GM18508 (cell line): Measurements from ENCODE around the gene MICU1.
"Not testable (repeated sequence)": the region's sequence is repeated elsewhere in the genome, so short reads cannot be mapped to it uniquely, and the experiment has no call there.

Experiments
- ATAC-seq: cut with Tn5 transposase; IDR thresholded peaks from one replicate; pipeline ENCODE4 v1.9.1; 2021; ENCODE audit warnings: moderate number of reproducible peaks; ENCODE audit not compliant: insufficient read depth, unreplicated experiment

Gene MICU1

GRCh38 chr10:72567889-72568640, 57.8 kb downstream of the MICU1 start:
- no peak for ATAC-seq

GRCh38 chr10:72567421-72567820, 58.5 kb downstream of the MICU1 start:
- ATAC-seq, result no peak

- no peak for ATAC-seq
Measured at GRCh38 chr10:72564596-72564995, 61.3 kb downstream of the MICU1 start.

- ATAC-seq, result peak; percentile 57
Measured at GRCh38 chr10:72563327-72563932, 62.4 kb downstream of the MICU1 start.

- ATAC-seq, result no peak
Measured at GRCh38 chr10:72561745-72562166, 64.1 kb downstream of the MICU1 start.

GRCh38 chr10:72557362-72557761, 68.5 kb downstream of the MICU1 start:
- ATAC-seq, result no peak

GRCh38 chr10:72552857-72553256, 73.0 kb downstream of the MICU1 start:
- no peak for ATAC-seq

GRCh38 chr10:72550239-72550638, 75.6 kb downstream of the MICU1 start:
- ATAC-seq, result no peak

GRCh38 chr10:72545546-72545945, 80.3 kb downstream of the MICU1 start:
- no peak for ATAC-seq

- not testable (repeated sequence) for ATAC-seq
Measured at GRCh38 chr10:72543855-72544254, 82.0 kb downstream of the MICU1 start.

- no peak for ATAC-seq
Measured at GRCh38 chr10:72542396-72542815, 83.5 kb downstream of the MICU1 start.

- ATAC-seq, result no peak
Measured at GRCh38 chr10:72541337-72541736, 84.5 kb downstream of the MICU1 start.

- no peak for ATAC-seq
Measured at GRCh38 chr10:72540193-72540807, 85.6 kb downstream of the MICU1 start.

GRCh38 chr10:72539137-72539536, 86.7 kb downstream of the MICU1 start:
- ATAC-seq, result no peak

- ATAC-seq, result no peak
Measured at GRCh38 chr10:72525689-72526088, 100.2 kb downstream of the MICU1 start.

- ATAC-seq, result no peak
Measured at GRCh38 chr10:72525277-72525676, 100.6 kb downstream of the MICU1 start.

- ATAC-seq, result no peak
Measured at GRCh38 chr10:72524489-72524888, 101.4 kb downstream of the MICU1 start.

GRCh38 chr10:72523932-72524396, 101.9 kb downstream of the MICU1 start:
- ATAC-seq, result no peak

GRCh38 chr10:72523062-72523461, 102.8 kb downstream of the MICU1 start:
- ATAC-seq, result no peak

- no peak for ATAC-seq
Measured at GRCh38 chr10:72517244-72517643, 108.6 kb downstream of the MICU1 start.

GRCh38 chr10:72515455-72515854, 110.4 kb downstream of the MICU1 start:
- no peak for ATAC-seq
